HUES48 (cell line): ENCODE results near the gene KRT17.
"Not testable (repeated sequence)": the region's sequence is repeated elsewhere in the genome, so short reads cannot be mapped to it uniquely, and the experiment has no call there.

ENCODE experiments used
- H3K27ac ChIP-seq: one replicate; pipeline ENCODE4 v1.7.0; 2013; ENCODE audit warnings: low read depth, low read length, inconsistent platforms
- H3K27me3 ChIP-seq: 2 replicates; pipeline ENCODE4 v1.6.1; 2013; ENCODE audit warnings: mild to moderate bottlenecking, low read length; ENCODE audit not compliant: control insufficient read depth, insufficient read depth
- H3K36me3 ChIP-seq: 2 replicates; pipeline ENCODE4 v1.6.1; 2013; ENCODE audit warnings: low read length; ENCODE audit not compliant: control insufficient read depth, insufficient read depth
- H3K4me1 ChIP-seq: 2 replicates; pipeline ENCODE4 v1.6.1; 2013; ENCODE audit warnings: mild to moderate bottlenecking, low read length; ENCODE audit not compliant: control insufficient read depth, insufficient read depth
- H3K4me3 ChIP-seq: 2 replicates; pipeline ENCODE4 v1.5.1; 2013; ENCODE audit warnings: mild to moderate bottlenecking, low read depth, low read length
- H3K9ac ChIP-seq: 2 replicates; pipeline ENCODE4 v1.6.1; 2013; ENCODE audit warnings: mild to moderate bottlenecking, low read depth, low read length, moderate library complexity
- H3K9me3 ChIP-seq: 2 replicates; pipeline ENCODE4 v1.6.1; 2013; ENCODE audit warnings: low read length; ENCODE audit not compliant: control insufficient read depth, insufficient read depth

Gene KRT17

GRCh38 chr17:41615454-41615853 is 8.9 kb downstream of the KRT17 start:
- Histone ChIP-seq H3K27me3 (no peaks in the 10 kb centered on the region), H3K4me3 (no peak overlapping the region), H3K36me3 (no peaks in the 10 kb centered on the region), H3K9me3 (no peaks in the 10 kb centered on the region), H3K27ac (no peak overlapping the region), H3K9ac (no peak overlapping the region), H3K4me1 (no peaks in the 10 kb centered on the region)

- H3K4me3 ChIP-seq, H3K9ac ChIP-seq, H3K4me1 ChIP-seq, H3K9me3 ChIP-seq, H3K27ac ChIP-seq, H3K36me3 ChIP-seq, H3K27me3 ChIP-seq: not testable (repeated sequence)
Observed at GRCh38 chr17:41614767-41615166, 9.6 kb downstream of the KRT17 start.

DNA sequence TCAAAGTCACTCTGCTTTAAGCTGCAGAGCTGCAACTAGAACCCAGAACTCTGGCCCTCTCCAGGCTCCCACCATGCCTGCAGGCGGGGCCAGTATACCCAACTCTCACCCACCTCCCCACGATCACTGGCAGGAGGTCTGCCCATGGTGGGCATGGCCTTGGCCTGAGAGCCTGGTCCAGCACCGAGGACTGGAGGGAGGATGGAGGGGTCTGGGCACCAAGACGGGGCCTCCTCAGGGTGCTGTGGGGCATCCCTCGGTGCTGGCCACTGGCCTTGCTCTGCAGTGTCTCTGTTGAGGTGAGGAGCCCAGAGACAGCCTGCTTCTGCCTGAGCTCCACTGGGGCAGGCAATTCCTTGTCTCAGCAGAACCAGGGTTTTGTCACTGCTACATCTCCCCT is 10.3 kb downstream of the KRT17 start:
- no peak overlapping the region for H3K27ac ChIP-seq
- H3K4me1 ChIP-seq, result 0 out of 2 replicates have a peak, but pooled peaks cover 3% of the 10 kb centered on the region
- no peak overlapping the region for H3K4me3 ChIP-seq
- H3K27me3 ChIP-seq, result no peaks in the 10 kb centered on the region
- no peak overlapping the region for H3K9ac ChIP-seq
- no peaks in the 10 kb centered on the region for H3K36me3 ChIP-seq
- H3K9me3 ChIP-seq, result no peaks in the 10 kb centered on the region

DNA sequence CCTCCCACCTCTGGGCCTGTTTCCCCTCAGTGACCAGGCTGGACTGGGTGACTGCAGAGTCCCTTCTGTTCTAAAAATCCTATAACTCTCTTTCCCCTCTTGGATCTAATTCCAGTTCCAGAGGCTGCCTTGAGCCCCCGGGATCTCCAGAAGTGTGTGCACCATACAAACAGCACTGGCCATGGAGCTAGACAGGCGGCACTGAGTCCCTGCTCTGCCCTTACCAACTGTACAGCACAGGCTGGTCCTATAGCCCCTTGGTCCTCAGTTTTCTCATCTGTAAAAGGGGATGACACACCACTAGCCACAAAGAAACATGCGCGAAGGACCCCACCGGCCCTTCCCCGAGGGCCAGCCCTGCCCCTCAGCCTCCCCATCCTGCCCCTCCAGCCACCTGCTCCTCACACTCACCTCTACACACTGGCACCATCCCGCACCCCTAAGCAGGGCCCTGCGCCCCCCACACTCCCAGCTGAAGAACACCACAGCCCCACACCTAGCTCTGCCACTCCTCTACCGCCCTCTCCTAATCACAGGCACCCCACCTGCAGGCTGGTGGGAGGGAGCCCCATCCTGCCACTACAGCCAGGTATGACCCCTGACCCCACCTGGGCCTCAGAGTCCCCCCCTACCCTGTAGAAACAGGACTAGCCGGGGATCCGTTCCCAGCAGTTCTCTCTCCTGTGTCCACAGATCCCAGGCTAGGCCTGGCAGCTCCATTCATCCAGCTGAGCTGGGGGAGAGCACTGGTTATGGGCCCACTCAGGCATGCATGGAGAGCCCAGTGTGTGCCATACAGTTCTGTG is 10.9 kb downstream of the KRT17 start:
- H3K4me1 ChIP-seq, result 0 out of 2 replicates have a peak, but pooled peaks cover 3% of the 10 kb centered on the region
- no peak overlapping the region for H3K4me3 ChIP-seq
- H3K27ac ChIP-seq, result no peak overlapping the region
- H3K9ac ChIP-seq, result no peak overlapping the region
- no peaks in the 10 kb centered on the region for H3K9me3 ChIP-seq
- no peaks in the 10 kb centered on the region for H3K36me3 ChIP-seq
- H3K27me3 ChIP-seq, result no peaks in the 10 kb centered on the region

GRCh38 chr17:41612376-41613160 is 11.8 kb downstream of the KRT17 start, which contains the start of gene KRT16:
TSS of gene KRT16 (minus strand) at chr17:41612767. CDS start at chr17:41612688, 79 bp downstream.
- not testable (repeated sequence) for H3K9me3 ChIP-seq, H3K9ac ChIP-seq, H3K27me3 ChIP-seq, H3K27ac ChIP-seq, H3K36me3 ChIP-seq, H3K4me1 ChIP-seq, H3K4me3 ChIP-seq

DNA sequence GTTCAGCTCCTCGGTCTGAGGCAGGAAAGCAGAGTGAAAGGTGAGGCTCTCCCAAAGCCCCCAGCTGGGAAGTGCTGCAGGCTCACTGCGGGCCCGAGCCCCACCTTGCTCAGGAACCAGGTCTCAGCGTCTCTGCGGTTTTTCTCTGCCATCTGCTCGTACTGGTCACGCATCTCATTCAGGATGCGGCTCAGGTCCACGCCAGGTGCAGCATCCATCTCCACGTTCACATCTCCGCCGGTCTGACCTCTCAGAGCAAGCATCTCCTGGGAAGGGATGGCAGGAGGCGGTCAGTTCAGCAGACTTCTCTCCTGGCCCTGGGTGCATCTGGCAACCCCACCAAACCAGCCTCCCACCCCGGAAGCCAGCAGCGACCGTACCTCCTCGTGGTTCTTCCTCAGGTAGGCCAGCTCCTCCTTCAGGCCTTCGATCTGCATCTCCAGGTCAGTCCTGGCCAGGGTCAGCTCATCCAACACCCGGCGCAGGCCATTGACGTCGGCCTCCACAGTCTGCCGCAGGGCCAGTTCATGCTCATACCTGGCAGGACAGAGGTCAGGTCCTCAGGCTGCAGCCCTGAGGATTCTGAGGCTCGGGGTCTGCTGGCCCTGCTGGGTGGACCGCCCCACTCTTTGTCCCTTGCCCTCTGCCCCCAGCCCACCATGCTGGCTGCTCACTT is 13.3 kb downstream of the KRT17 start:
- H3K4me1 ChIP-seq, result 0 out of 2 replicates have a peak, but pooled peaks cover 3% of the 10 kb centered on the region
- H3K9me3 ChIP-seq, result peaks cover 5% of the 10 kb centered on the region
- H3K27me3 ChIP-seq, result no peaks in the 10 kb centered on the region
- H3K9ac ChIP-seq, result no peak overlapping the region
- H3K36me3 ChIP-seq, result no peaks in the 10 kb centered on the region
- H3K27ac ChIP-seq, result no peak overlapping the region
- H3K4me3 ChIP-seq, result no peak overlapping the region

GRCh38 chr17:41610061-41610517 is 14.3 kb downstream of the KRT17 start:
- not testable (repeated sequence) for H3K36me3 ChIP-seq, H3K9ac ChIP-seq, H3K27me3 ChIP-seq, H3K4me3 ChIP-seq, H3K4me1 ChIP-seq, H3K9me3 ChIP-seq, H3K27ac ChIP-seq

DNA sequence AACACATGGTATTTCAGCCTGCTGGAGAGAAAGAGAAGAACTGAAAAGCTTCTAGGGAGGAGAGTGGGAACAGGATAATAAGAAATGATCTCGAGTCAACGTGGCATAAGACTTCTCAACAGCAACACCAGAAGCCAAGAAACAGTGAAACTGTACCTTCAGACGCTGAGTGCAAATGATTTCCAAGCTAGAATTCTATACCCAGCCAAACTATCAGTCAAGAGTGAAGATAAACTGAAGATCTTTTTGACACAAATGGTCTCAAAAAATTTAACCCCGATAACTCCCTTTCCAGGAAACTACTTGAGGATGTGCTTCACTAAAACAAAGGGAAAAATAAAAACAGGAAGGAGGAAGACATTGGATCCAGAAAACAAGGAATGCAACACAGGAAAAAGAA is 17.4 kb downstream of the KRT17 start:
- not testable (repeated sequence) for H3K27ac ChIP-seq, H3K9me3 ChIP-seq, H3K4me3 ChIP-seq, H3K36me3 ChIP-seq, H3K27me3 ChIP-seq, H3K4me1 ChIP-seq, H3K9ac ChIP-seq

GRCh38 chr17:41602524-41602923 is 21.9 kb downstream of the KRT17 start:
- Histone ChIP-seq H3K9ac (no peak overlapping the region), H3K36me3 (no peaks in the 10 kb centered on the region), H3K27ac (no peak overlapping the region), H3K27me3 (no peaks in the 10 kb centered on the region), H3K9me3 (peaks cover 5% of the 10 kb centered on the region), H3K4me1 (no peaks in the 10 kb centered on the region), H3K4me3 (no peak overlapping the region)

DNA sequence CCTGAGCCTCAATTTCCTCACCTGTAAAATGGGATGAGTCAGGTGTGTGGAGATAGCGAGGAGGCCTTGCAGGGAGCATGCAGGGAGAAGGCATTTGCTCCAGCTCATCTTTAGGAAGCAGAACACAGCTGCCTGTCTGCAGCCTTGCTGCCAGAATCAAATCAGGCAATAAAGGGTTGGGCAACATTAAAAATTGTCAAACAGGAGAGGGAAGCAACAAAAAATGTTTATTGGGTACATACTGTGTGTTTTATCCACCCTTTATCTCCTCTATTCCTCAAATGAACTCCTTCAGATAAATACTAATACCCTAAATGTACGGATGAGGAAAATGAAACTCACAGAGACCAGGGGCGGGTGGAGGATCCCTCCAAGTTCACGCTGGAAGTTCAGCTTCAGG is 24.1 kb downstream of the KRT17 start:
- H3K36me3 ChIP-seq, result no peaks in the 10 kb centered on the region

GRCh38 chr17:41599680-41600079 is 24.7 kb downstream of the KRT17 start:
- Histone ChIP-seq H3K36me3 (no peaks in the 10 kb centered on the region), H3K9me3 (no peaks in the 10 kb centered on the region), H3K4me1 (no peaks in the 10 kb centered on the region), H3K4me3 (no peak overlapping the region), H3K27me3 (no peaks in the 10 kb centered on the region), H3K9ac (no peak overlapping the region), H3K27ac (no peak overlapping the region)

More for the DNA sequence above, 24.1 kb downstream of the KRT17 start:
- no peaks in the 10 kb centered on the region for H3K27me3 ChIP-seq
- H3K9ac ChIP-seq, result no peak overlapping the region
- no peak overlapping the region for H3K27ac ChIP-seq
- H3K9me3 ChIP-seq, result no peaks in the 10 kb centered on the region
- H3K4me1 ChIP-seq, result no peaks in the 10 kb centered on the region
- no peak overlapping the region for H3K4me3 ChIP-seq
